Measurements from ENCODE around the gene SDC1.

Gene SDC1

DNA sequence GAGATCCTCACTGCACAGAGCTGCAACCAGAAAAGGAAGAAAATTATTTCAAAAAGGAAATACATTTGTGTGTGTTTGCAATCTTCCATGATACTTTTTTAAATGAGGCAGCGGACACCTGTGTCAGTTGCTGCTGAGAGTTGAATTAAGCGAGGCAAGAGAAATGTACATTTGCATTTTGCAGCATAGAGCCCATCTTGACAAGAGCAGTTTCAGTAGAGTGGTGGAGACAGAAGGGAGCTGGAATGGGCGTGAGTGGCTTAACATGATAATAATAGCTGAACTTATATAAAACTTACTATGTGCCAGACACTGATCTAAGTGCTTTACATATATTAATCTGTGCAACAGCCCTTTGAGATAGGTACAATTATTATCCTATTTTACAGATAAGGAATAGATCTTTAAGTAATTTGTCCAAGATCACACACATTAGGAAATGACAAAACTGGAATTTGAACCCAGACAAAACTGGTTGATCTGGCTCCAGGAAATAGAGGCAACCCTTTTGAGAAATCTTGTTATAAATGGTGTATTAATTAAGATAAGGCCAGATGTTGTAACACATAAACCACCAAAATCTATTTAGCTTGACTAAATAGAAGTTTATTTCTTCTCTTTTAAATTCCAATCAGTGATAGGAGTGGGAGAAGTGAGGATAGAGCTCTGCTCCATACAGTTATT, 68.7 kb downstream of the SDC1 start:
- no peak for TF ChIP-seq EP300 (IDR thresholded peaks at IDR 0.05; ENCODE audit: borderline replicate concordance)
- TF ChIP-seq TCF12 (IDR thresholded peaks at IDR 0.05; ENCODE audit: low read depth) = no peak
- no peak for TF ChIP-seq TEAD4 (IDR thresholded peaks at IDR 0.05)
- TF ChIP-seq RAD21 (IDR thresholded peaks at IDR 0.05; ENCODE audit: low read depth) = no peak
- TF ChIP-seq, protein P1, sequence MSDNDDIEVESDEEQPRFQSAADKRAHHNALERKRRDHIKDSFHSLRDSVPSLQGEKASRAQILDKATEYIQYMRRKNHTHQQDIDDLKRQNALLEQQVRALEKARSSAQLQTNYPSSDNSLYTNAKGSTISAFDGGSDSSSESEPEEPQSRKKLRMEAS (IDR thresholded peaks at IDR 0.05) = no peak
- no peak for TF ChIP-seq EGR1 (IDR thresholded peaks at IDR 0.05)
- TF ChIP-seq NFIC (IDR thresholded peaks at IDR 0.05) = no peak

DNA sequence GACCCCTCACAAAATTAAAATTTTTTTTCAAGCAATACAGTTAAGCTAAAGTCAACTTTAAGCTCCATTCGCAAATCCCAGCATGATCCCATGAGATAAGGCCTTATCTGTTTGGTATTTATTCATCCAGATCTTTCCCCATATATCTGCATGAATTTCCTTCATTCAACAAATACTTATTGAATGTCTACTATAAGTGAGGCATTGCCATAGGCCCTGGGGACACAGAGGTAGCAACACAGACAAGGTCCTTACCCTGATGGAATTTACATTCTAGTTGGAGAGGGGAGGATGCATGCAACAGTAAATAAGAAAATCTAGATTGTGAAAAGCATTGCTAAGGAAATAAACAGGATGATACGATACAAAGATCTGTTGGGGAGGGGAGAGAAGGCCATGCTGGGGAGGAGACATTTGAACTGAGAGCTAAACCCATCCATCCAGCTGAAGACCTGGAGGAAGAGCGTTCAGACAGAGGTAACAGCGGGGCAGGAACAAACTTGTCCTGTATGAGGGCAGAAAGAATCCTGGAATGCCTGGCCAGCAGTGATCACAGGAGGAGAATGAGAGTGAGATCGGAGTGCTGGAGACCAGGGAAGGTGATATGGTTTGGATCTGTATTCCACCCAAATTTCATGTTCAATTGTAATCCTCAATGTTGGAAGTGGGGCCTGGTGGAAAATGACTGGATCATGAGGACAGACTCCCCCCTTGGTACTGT, 71.6 kb downstream of the SDC1 start:
- no peak for TF ChIP-seq EP300 (IDR thresholded peaks at IDR 0.05; ENCODE audit: borderline replicate concordance)
- no peak for TF ChIP-seq TAF1 (IDR thresholded peaks at IDR 0.05; ENCODE audit: low read depth)
- TF ChIP-seq TEAD4 (IDR thresholded peaks at IDR 0.05) = no peak
- no peak for TF ChIP-seq CEBPB (IDR thresholded peaks at IDR 0.05)
- TF ChIP-seq ZBTB7A (IDR thresholded peaks at IDR 0.05; ENCODE audit: low read depth) = no peak
- no peak for TF ChIP-seq YY1 (IDR thresholded peaks at IDR 0.05; ENCODE audit: low read depth)

DNA sequence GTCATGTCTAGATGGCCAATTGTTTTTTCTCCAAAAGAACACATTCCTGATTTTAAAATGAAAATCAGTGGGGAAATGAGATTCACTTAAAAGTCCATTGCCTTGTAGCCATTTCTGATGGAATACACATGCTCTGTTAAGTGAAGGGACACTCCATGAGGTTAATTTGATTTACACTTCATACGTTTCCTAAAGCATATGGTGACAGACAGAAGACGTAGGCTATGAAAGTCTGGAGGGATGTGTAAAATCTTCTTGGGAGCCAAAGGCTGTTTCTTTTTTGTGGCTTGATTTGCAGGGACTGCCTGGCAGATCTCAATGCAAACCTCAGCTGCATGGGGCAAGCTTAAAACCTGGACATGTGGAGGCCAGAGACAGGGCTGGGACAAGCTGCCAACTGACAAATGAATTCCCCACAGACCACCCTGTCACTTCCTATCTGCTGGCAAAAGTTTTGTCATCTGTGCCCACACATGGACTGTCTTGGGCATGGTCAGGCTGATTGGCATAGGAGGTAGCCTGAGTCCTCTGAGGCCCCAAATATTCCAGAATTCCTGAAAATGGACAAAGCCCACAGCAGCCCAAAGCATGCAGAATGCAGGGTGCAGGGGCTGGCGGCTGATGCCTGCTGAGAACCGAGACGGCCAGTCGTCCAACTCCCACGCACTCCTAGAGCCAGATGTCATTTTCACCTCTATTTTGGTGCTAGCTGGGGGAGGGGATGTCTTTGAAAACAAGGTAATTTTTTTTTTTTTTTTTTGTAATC, 73.9 kb downstream of the SDC1 start:
- TF ChIP-seq CEBPB (IDR thresholded peaks at IDR 0.05) (no peak), EGR1 (IDR thresholded peaks at IDR 0.05) (0 out of 2 replicates have a peak, but pooled peaks have one; percentile 10)
